Measurements from ENCODE around the gene RNASEL. TPM values are rescaled to one million over a fixed set of nuclear protein-coding genes. Genes with fewer than 3 reads are reported as not detected.
"Not testable (repeated sequence)": the region's sequence is repeated elsewhere in the genome, so short reads cannot be mapped to it uniquely, and the experiment has no call there.

The RNASEL gene
- total and polyA plus RNA-seq, 2 experiments from 2014 or later: 0.87 to 2.2 TPM

- Histone ChIP-seq H3K4me1 (ENCODE audit: low read depth) (no peaks in the 10 kb centered on the region), H3K27ac (no peak overlapping the region), H3K27me3 (no peaks in the 10 kb centered on the region), H3K9me3 (ENCODE audit: low read depth) (no peaks in the 10 kb centered on the region), H3K4me3 (no peak overlapping the region), H3K36me3 (no peaks in the 10 kb centered on the region)
- no peak for DNase-seq (ENCODE audit: low read depth in 1 of 2, low spot score in 1 of 2)
- no peak for TF ChIP-seq CTCF (IDR thresholded peaks at IDR 0.05; ENCODE audit: low read depth, low read length)
Observed at GRCh38 chr1:182633657-182634281, 44.7 kb upstream of the RNASEL start.

- H3K4me3 ChIP-seq: no peak overlapping the region
- H3K9me3 ChIP-seq (ENCODE audit: low read depth): no peaks in the 10 kb centered on the region
- no peak overlapping the region for H3K27ac ChIP-seq
- H3K36me3 ChIP-seq: no peaks in the 10 kb centered on the region
- no peak for TF ChIP-seq CTCF (IDR thresholded peaks at IDR 0.05; ENCODE audit: low read depth, low read length)
- H3K4me1 ChIP-seq (ENCODE audit: low read depth): no peaks in the 10 kb centered on the region
- no peaks in the 10 kb centered on the region for H3K27me3 ChIP-seq
- no peak for DNase-seq (ENCODE audit: low read depth in 1 of 2, low spot score in 1 of 2)
Observed at GRCh38 chr1:182633031-182633430, 44.0 kb upstream of the RNASEL start.

GRCh38 chr1:182632441-182632857 lies 43.4 kb upstream of the RNASEL start:
- H3K9me3 ChIP-seq (ENCODE audit: low read depth); H3K36me3 ChIP-seq; H3K27me3 ChIP-seq; H3K27ac ChIP-seq; H3K4me3 ChIP-seq; H3K4me1 ChIP-seq (ENCODE audit: low read depth): not testable (repeated sequence)
- peak in 1 of 2 donors; percentile 54 for DNase-seq (ENCODE audit: low read depth in 1 of 2, low spot score in 1 of 2)

- Histone ChIP-seq H3K36me3 (no peaks in the 10 kb centered on the region), H3K27me3 (no peaks in the 10 kb centered on the region), H3K4me1 (ENCODE audit: low read depth) (no peaks in the 10 kb centered on the region), H3K9me3 (ENCODE audit: low read depth) (no peaks in the 10 kb centered on the region), H3K27ac (no peak overlapping the region), H3K4me3 (no peak overlapping the region)
- TF ChIP-seq CTCF (IDR thresholded peaks at IDR 0.05; ENCODE audit: low read depth, low read length): no peak
- no peak for DNase-seq (ENCODE audit: low read depth in 1 of 2, low spot score in 1 of 2)
Observed at GRCh38 chr1:182631954-182632353, 42.9 kb upstream of the RNASEL start.

GRCh38 chr1:182631053-182631677 lies 42.1 kb upstream of the RNASEL start:
- Histone ChIP-seq H3K9me3 (ENCODE audit: low read depth) (no peaks in the 10 kb centered on the region), H3K27me3 (no peaks in the 10 kb centered on the region), H3K4me3 (no peak overlapping the region), H3K36me3 (no peaks in the 10 kb centered on the region), H3K4me1 (ENCODE audit: low read depth) (no peaks in the 10 kb centered on the region), H3K27ac (no peak overlapping the region)
- no peak for DNase-seq (ENCODE audit: low read depth in 1 of 2, low spot score in 1 of 2)
- no peak for TF ChIP-seq CTCF (IDR thresholded peaks at IDR 0.05; ENCODE audit: low read depth, low read length)

GRCh38 chr1:182630586-182630985 lies 41.5 kb upstream of the RNASEL start:
- Histone ChIP-seq H3K9me3 (ENCODE audit: low read depth) (no peaks in the 10 kb centered on the region), H3K27ac (no peak overlapping the region), H3K27me3 (no peaks in the 10 kb centered on the region), H3K4me3 (no peak overlapping the region), H3K4me1 (ENCODE audit: low read depth) (no peaks in the 10 kb centered on the region), H3K36me3 (no peaks in the 10 kb centered on the region)
- no peak for TF ChIP-seq CTCF (IDR thresholded peaks at IDR 0.05; ENCODE audit: low read depth, low read length)
- DNase-seq (ENCODE audit: low read depth in 1 of 2, low spot score in 1 of 2): no peak
